Spleen (tissue), 7 donors: ENCODE results near the gene RABL6.
"Not testable (repeated sequence)": the region's sequence is repeated elsewhere in the genome, so short reads cannot be mapped to it uniquely, and the experiment has no call there.

ENCODE experiments used
- POLR2AphosphoS5 ChIP-seq, 3 donors: sonication (generic); formaldehyde crosslinking; IDR thresholded peaks; one replicate each; pipeline ENCODE4 v1.5.1; 2017; ENCODE audit warnings: antibody characterized with exemption in 3 of 3
- TF ChIP-seq, protein P1 (sequence below), 11 experiments: fragments of 200-600 bp in 7 of 11; fragments of 450-650 bp in 4 of 11; sonication (generic) in 4 of 11; IDR thresholded peaks in 8 of 11; conservative IDR thresholded peaks in 3 of 11; 1 replicate in 7 of 11; 2 replicates in 4 of 11; pipeline versions ENCODE4 v1.4.0 to v1.8.0; 2016 to 2021; ENCODE audit warnings: antibody characterized with exemption in 11 of 11, inconsistent platforms in 4 of 11, mild to moderate bottlenecking in 1 of 11
- donor health status: DM: no; HTN: no; CAD: no; lungs with moderate emphysema.
- donor health status: DM: no; HTN: no; CAD: no.
- donor health status: DM: no; HTN: no; CAD: no.

DNA sequence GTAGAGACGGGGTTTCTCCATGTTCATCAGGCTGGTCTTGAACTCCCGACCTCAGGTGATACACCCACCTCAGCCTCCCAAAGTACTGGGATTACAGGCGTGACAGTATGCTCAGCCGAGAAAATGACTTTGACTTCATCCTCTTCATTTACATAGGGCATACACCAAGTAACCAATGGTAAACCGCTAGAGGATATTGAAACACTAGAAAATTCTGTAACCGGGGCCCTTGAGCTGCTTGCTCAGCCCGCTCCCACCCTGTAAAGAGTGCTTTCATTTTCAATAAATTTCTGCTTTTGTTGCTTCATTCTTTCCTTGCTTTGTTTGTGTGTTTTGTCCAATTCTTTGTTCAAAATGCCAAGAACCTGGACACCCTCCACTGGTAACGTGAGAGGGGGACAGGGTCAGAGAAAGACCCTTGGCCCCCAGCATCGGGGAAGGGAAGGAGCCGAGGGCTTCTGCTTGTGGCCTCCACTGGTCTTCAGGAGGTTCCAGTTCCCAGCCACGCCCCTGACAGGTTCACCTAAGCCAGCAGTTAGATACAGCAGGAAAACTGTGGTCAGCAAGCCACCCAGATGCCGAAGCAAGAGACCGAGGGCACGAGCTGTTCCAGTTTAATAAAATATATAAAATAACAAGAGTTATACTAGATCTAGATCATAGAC lies 41.9 kb upstream of the RABL6 start:
- TF ChIP-seq, protein P1, sequence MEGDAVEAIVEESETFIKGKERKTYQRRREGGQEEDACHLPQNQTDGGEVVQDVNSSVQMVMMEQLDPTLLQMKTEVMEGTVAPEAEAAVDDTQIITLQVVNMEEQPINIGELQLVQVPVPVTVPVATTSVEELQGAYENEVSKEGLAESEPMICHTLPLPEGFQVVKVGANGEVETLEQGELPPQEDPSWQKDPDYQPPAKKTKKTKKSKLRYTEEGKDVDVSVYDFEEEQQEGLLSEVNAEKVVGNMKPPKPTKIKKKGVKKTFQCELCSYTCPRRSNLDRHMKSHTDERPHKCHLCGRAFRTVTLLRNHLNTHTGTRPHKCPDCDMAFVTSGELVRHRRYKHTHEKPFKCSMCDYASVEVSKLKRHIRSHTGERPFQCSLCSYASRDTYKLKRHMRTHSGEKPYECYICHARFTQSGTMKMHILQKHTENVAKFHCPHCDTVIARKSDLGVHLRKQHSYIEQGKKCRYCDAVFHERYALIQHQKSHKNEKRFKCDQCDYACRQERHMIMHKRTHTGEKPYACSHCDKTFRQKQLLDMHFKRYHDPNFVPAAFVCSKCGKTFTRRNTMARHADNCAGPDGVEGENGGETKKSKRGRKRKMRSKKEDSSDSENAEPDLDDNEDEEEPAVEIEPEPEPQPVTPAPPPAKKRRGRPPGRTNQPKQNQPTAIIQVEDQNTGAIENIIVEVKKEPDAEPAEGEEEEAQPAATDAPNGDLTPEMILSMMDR (IDR thresholded peaks at IDR 0.05 in 8 of 11, conservative IDR thresholded peaks at IDR 0.05 in 3 of 11) = not testable (repeated sequence)
- not testable (repeated sequence) for TF ChIP-seq POLR2AphosphoS5 (IDR thresholded peaks at IDR 0.05)
